Measurements from ENCODE around the gene ANKRD63.
A peak's percentile ranks its signal among the peaks of the same experiment; 100 is the strongest.

The ANKRD63 gene

GRCh38 chr15:40323239-40323952, 40.5 kb upstream of the ANKRD63 start, which contains the start of gene INAFM2:
Gene INAFM2 (plus strand): TSS chr15:40323692. CDS start chr15:40324056, 364 bp downstream.
- ATAC-seq (replicated peaks; ENCODE audit: extremely low read depth, poor library complexity, severe bottlenecking), result peak; percentile 95
- Mint-ChIP-seq H3K27ac (ENCODE audit: low read depth) (peak within 1 kb of the TSS; percentile 72), H3K4me3 (peak within 1 kb of the TSS; percentile 77), H3K4me1 (peaks cover 41% of the 10 kb centered on the region), H3K9me3 (no peaks in the 10 kb centered on the region), H3K27me3 (no peaks in the 10 kb centered on the region), H3K36me3 (ENCODE audit: insufficient read depth) (peaks cover 3% of the 10 kb centered on the region)
- peak; percentile 77 to 83 for DNase-seq (ENCODE audit: low spot score in 2 of 2)

- H3K27ac Mint-ChIP-seq (ENCODE audit: low read depth), result peak overlapping the region; percentile 72
Observed at GRCh38 chr15:40322531-40323238, 39.8 kb upstream of the ANKRD63 start.

GRCh38 chr15:40320931-40321371, 38.1 kb upstream of the ANKRD63 start:
- Mint-ChIP-seq H3K27me3 (no peaks in the 10 kb centered on the region), H3K4me1 (peaks cover 40% of the 10 kb centered on the region), H3K36me3 (ENCODE audit: insufficient read depth) (peaks cover 3% of the 10 kb centered on the region), H3K4me3 (no peak overlapping the region), H3K27ac (ENCODE audit: low read depth) (no peak overlapping the region), H3K9me3 (no peaks in the 10 kb centered on the region)
- DNase-seq (ENCODE audit: low spot score in 2 of 2) (peak in 1 of 2 donors; percentile 49), ATAC-seq (replicated peaks; ENCODE audit: extremely low read depth, poor library complexity, severe bottlenecking) (no peak)

More at GRCh38 chr15:40322531-40323238, 39.8 kb upstream of the ANKRD63 start:
- no peaks in the 10 kb centered on the region for H3K27me3 Mint-ChIP-seq
- no peak for DNase-seq (ENCODE audit: low spot score in 2 of 2)
- H3K36me3 Mint-ChIP-seq (ENCODE audit: insufficient read depth), result peaks cover 3% of the 10 kb centered on the region
- no peaks in the 10 kb centered on the region for H3K9me3 Mint-ChIP-seq
- peak overlapping the region; percentile 77 for H3K4me3 Mint-ChIP-seq
- H3K4me1 Mint-ChIP-seq, result peaks cover 35% of the 10 kb centered on the region
- ATAC-seq (replicated peaks; ENCODE audit: extremely low read depth, poor library complexity, severe bottlenecking), result no peak

DNA sequence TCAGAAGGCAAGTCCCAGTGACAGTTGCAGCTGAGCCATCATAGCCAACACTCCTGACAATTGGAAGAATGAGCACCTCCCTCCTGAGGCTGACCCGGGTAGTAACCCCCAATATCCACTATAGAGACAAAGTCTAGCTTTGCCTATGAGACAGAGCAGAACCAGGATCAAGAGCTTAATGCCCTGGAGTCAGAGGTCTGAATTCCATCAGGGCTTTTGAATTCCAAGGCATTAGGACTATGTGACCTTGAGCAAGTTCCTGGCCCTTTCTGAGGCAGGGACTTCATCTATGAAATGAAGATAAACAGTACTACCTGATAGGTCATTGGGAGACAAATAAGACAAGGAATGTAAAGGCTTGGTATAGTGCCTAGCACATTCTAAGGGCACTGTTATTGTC, 37.5 kb upstream of the ANKRD63 start:
- Mint-ChIP-seq H3K4me1 (peaks cover 45% of the 10 kb centered on the region), H3K27ac (ENCODE audit: low read depth) (no peak overlapping the region), H3K9me3 (no peaks in the 10 kb centered on the region), H3K36me3 (ENCODE audit: insufficient read depth) (peaks cover 3% of the 10 kb centered on the region), H3K4me3 (no peak overlapping the region), H3K27me3 (no peaks in the 10 kb centered on the region)
- ATAC-seq (replicated peaks; ENCODE audit: extremely low read depth, poor library complexity, severe bottlenecking), result no peak
- no peak for DNase-seq (ENCODE audit: low spot score in 2 of 2)

DNA sequence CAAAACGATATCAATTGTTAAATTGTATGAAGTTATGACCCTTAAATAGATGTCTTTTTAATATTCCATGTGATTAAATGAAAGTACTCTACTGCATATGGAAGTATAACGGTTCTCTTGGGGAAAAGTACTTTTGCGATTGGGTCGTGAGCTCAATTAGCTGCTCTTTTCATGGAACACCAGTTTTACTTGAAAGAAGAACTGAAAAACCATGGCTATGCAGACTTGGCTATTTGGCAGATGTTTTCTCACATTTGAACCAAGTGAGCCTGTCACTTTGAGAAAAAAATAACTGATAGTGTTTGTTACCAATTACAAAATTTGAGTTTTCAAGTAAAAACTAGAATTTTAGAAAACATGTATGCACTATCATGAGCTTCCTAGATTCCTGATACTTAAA, 34.7 kb upstream of the ANKRD63 start:
- H3K27me3 Mint-ChIP-seq, result no peaks in the 10 kb centered on the region

DNA sequence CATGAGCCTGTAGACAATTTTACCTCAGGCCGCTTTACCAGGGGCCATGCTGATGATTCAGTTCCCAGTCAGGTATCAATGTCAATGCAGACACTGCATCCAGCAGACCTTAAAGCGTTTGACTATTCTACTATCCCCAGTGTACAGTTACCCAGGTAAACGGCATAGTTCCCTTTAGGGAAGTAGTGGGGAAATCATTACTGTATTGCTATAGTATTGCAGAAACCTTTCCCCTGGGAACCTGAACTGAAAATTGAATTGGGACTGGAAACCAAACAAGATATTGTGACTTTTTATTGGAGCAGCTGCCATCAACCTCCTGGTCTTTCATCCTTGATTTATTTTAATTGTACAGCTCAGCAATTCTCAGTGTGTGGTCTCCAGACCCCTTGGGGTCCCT, 34.1 kb upstream of the ANKRD63 start:
- Mint-ChIP-seq H3K4me3 (no peak overlapping the region), H3K27me3 (no peaks in the 10 kb centered on the region)

More for the DNA sequence above, 34.7 kb upstream of the ANKRD63 start:
- Mint-ChIP-seq H3K27ac (ENCODE audit: low read depth) (no peak overlapping the region), H3K36me3 (ENCODE audit: insufficient read depth) (no peaks in the 10 kb centered on the region), H3K9me3 (no peaks in the 10 kb centered on the region), H3K4me3 (no peak overlapping the region), H3K4me1 (peaks cover 53% of the 10 kb centered on the region)
- DNase-seq (ENCODE audit: low spot score in 2 of 2) (no peak), ATAC-seq (replicated peaks; ENCODE audit: extremely low read depth, poor library complexity, severe bottlenecking) (no peak)

DNA sequence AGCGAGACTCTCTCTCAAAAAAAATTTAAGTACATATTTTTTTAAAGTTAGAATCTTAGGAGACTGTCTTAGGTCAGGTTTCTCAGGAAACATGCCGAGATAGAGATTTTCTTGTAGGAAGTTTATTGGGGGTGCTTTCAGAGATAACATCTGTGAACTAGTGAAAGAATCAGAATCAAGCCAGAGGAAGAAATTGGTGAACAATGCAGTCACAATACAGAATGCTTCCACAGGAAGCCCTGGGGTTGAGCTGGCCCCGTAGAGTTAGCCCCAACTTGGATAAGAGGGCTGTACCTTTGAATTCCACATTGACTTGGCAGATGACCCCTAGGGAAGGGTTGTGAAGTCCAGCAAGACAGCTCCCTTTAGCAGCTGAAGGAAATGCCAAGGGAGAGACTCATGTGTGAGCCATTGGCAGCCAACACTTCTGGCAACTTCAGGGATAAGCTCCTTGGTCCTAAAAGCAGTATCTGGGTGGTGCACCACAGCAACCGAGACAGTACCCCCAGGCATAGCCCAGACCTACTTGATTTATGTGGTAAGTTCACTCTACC, 31.9 kb upstream of the ANKRD63 start:
- H3K4me1 Mint-ChIP-seq, result peaks cover 53% of the 10 kb centered on the region
- no peaks in the 10 kb centered on the region for H3K36me3 Mint-ChIP-seq (ENCODE audit: insufficient read depth)
- peak overlapping the region; percentile 79 for H3K27ac Mint-ChIP-seq (ENCODE audit: low read depth)
- H3K9me3 Mint-ChIP-seq, result no peaks in the 10 kb centered on the region
- H3K4me3 Mint-ChIP-seq, result no peak overlapping the region
- ATAC-seq (replicated peaks; ENCODE audit: extremely low read depth, poor library complexity, severe bottlenecking) (no peak), DNase-seq (ENCODE audit: low spot score in 2 of 2) (no peak)
- no peaks in the 10 kb centered on the region for H3K27me3 Mint-ChIP-seq

More for the DNA sequence above, 34.1 kb upstream of the ANKRD63 start:
- peak overlapping the region; percentile 22 for H3K27ac Mint-ChIP-seq (ENCODE audit: low read depth)
- no peak for ATAC-seq (replicated peaks; ENCODE audit: extremely low read depth, poor library complexity, severe bottlenecking)
- no peak for DNase-seq (ENCODE audit: low spot score in 2 of 2)
- H3K9me3 Mint-ChIP-seq, result no peaks in the 10 kb centered on the region
- no peaks in the 10 kb centered on the region for H3K36me3 Mint-ChIP-seq (ENCODE audit: insufficient read depth)
- peaks cover 53% of the 10 kb centered on the region for H3K4me1 Mint-ChIP-seq

DNA sequence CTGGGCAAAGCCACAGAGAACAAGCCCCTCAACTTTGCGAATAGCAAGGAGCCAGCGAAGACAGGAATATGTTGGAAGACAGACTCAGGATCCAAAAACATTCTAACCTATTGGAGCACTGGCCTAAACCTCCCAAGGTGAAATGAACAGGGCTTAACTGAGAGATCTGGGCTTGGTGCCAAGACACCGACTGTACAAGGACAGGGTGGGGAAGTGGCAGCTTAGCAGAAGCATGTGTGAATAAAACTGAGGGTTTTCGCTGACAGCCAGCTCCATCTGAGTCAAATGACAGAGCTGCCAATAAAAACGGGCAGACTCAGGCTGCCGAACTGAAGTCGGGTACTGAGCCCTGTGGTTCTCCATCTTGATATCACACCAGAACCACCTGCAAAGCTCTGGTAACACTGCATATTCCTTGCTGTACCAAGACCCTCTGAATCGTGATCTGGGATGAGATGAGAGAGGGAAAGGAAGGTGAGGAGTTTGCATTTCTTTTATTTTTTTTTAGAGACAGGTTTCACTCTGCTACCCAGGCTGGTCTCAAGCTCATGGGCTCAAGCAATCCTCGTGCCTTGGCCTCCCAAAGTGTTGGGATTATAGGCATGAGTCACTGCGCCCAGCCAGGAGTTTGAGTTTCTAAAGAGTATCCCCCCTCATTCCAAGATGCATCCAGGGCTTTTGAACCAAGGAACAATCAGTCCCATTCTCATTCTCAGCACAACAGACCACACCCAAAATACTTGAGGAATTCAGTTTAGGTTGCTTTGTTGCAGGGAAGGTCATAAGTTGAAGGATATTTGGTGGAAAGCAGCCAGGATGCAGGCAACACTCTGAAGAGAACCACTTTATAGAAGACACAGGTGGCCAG, 30.9 kb upstream of the ANKRD63 start:
- peaks cover 4% of the 10 kb centered on the region for H3K36me3 Mint-ChIP-seq (ENCODE audit: insufficient read depth)
- peak overlapping the region; percentile 79 for H3K27ac Mint-ChIP-seq (ENCODE audit: low read depth)
- DNase-seq (ENCODE audit: low spot score in 2 of 2) (peak; percentile 47 to 77), ATAC-seq (replicated peaks; ENCODE audit: extremely low read depth, poor library complexity, severe bottlenecking) (peak; percentile 93)
- no peaks in the 10 kb centered on the region for H3K27me3 Mint-ChIP-seq
- no peaks in the 10 kb centered on the region for H3K9me3 Mint-ChIP-seq
- peak overlapping the region; percentile 63 for H3K4me3 Mint-ChIP-seq
- H3K4me1 Mint-ChIP-seq, result peaks cover 63% of the 10 kb centered on the region

DNA sequence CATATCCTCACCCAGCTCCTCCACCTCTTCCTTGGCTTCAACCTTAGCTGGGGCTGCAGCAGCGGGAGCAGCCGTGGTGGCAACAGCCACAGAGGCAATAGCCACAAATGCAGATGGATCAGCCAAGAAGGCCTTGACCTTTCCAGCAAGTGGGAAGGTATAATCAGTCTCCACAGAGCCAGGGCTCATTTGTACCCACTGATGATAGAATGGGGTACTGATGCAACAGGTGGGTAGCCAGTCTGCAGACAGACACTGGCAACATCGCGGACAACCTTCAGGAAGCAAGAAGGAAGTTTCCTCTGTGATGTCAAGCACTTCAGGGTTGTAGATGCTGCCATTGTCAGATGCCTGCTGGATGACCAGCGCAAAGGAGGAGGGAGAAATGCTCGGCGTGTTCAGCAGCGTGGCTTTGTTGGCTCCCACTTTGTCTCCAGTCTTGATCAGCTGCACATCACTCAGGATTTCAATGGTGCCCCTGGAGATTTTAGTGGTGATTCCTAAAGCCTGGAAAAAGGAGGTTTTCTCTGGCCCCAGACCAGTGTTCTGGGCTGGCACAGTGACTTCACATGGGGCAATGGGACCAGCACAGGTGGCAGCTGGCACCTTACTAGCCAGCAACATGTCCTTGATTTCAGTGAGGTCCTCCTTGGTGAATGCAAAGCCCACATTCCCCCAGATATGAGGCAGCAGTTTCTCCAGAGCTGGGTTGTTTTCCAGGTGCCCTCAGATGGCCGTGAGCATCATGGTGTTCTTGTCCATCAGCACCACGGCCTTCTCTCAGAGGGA, 29.7 kb upstream of the ANKRD63 start:
- Mint-ChIP-seq H3K27me3 (no peaks in the 10 kb centered on the region), H3K4me1 (peaks cover 69% of the 10 kb centered on the region), H3K4me3 (no peak overlapping the region), H3K9me3 (no peaks in the 10 kb centered on the region), H3K27ac (ENCODE audit: low read depth) (peak overlapping the region; percentile 38), H3K36me3 (ENCODE audit: insufficient read depth) (peaks cover 8% of the 10 kb centered on the region)
- ATAC-seq (replicated peaks; ENCODE audit: extremely low read depth, poor library complexity, severe bottlenecking), result no peak
- no peak for DNase-seq (ENCODE audit: low spot score in 2 of 2)

GRCh38 chr15:40310993-40311392, 28.1 kb upstream of the ANKRD63 start:
- H3K36me3 Mint-ChIP-seq (ENCODE audit: insufficient read depth), result peaks cover 11% of the 10 kb centered on the region
- no peak for ATAC-seq (replicated peaks; ENCODE audit: extremely low read depth, poor library complexity, severe bottlenecking)
- no peak overlapping the region for H3K27ac Mint-ChIP-seq (ENCODE audit: low read depth)
- no peak overlapping the region for H3K4me3 Mint-ChIP-seq
- no peaks in the 10 kb centered on the region for H3K9me3 Mint-ChIP-seq
- DNase-seq (ENCODE audit: low spot score in 2 of 2), result no peak
- H3K27me3 Mint-ChIP-seq, result no peaks in the 10 kb centered on the region
- H3K4me1 Mint-ChIP-seq, result peaks cover 71% of the 10 kb centered on the region

DNA sequence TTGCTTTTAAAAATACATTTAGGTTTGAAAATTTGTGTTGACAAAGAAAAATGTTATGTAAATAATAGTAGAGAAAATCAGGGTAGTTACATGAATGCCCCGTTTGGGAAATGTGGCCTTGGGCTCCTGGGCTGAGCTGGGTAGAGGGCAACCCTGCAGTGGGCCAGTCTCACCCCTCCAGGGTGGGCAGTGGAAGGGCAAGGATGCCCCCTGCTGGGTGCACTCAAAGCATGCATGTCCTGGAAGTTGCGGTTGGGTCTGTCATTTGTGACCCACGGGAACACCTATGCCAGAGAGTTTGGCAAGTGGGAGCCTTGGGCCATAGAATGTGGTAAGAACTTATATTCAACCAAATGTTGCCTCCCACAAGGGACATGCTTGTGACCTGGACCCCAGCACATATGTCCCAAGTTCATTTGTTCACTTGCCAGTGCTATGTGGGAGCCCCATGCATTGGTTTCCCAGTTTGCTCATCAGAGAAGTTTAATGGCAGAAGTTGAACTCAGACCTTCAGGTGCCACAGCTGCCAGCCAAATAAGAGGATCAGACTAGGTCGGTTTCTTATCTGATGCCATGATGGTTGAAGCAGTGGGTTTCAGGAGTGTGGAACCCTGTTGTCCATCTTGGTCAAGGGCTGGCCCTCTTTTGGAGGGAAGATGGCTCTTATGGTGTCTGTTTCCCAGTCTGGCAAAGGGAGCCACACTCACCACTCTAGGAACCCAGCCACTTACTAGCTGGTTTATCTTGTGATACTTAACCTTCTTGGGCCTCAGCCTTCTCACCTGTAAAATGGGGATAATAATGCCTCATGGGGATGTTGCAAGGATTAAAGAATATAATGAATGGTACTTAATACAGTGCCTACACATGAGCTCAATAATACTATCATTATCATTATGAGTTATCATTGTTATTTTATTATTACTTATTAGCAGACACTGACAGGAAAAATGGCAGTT, 27.4 kb upstream of the ANKRD63 start:
- Mint-ChIP-seq H3K4me1 (peaks cover 71% of the 10 kb centered on the region), H3K27ac (ENCODE audit: low read depth) (peak overlapping the region; percentile 94), H3K4me3 (peak overlapping the region; percentile 95), H3K27me3 (no peaks in the 10 kb centered on the region), H3K36me3 (ENCODE audit: insufficient read depth) (peaks cover 11% of the 10 kb centered on the region), H3K9me3 (no peaks in the 10 kb centered on the region)
- ATAC-seq (replicated peaks; ENCODE audit: extremely low read depth, poor library complexity, severe bottlenecking) (no peak), DNase-seq (ENCODE audit: low spot score in 2 of 2) (no peak)

All from central memory CD8-positive, alpha-beta T cell (primary cell).